Activated naive CD4-positive, alpha-beta T cell treated with anti-CD3 and anti-CD28 coated beads, Interleukin-2, amount 50 U/mL, for 24 hours (primary cell): ENCODE data around the gene JAML.

Experiments used
- H3K27ac Mint-ChIP-seq: one replicate; pipeline ENCODE4 v1.8.0; 2021; ENCODE audit warnings: mild to moderate bottlenecking, mixed read lengths
- H3K27me3 Mint-ChIP-seq: one replicate; pipeline ENCODE4 v1.8.0; 2021; ENCODE audit warnings: mixed read lengths
- H3K36me3 Mint-ChIP-seq: one replicate; pipeline ENCODE4 v1.8.0; 2021; ENCODE audit warnings: mixed read lengths
- H3K4me1 Mint-ChIP-seq: one replicate; pipeline ENCODE4 v1.8.0; 2021; ENCODE audit warnings: mixed read lengths
- H3K4me3 Mint-ChIP-seq: one replicate; pipeline ENCODE4 v1.8.0; 2021; ENCODE audit warnings: mild to moderate bottlenecking, mixed read lengths
- H3K9me3 Mint-ChIP-seq: one replicate; pipeline ENCODE4 v1.8.0; 2021; ENCODE audit warnings: mixed read lengths

JAML gene

DNA sequence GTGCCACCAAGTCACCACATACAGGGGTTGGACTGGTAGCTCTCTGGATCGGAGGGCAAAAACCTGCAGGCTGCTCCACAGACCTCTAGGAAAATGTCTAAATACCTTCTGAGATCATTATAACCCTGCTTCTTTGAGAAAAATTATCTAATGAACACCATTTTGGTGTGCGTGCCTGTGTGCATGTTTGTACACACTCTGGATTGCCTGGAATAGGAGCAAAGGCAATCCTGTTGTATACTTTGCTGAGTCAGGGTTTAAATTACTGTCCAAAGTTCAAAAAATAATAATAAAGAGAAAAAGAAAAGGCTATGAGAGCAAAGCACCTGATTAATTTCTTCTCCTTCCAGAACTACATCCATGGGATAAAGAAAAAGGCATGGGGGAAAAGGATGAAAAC, 11.0 kb downstream of the JAML start:
- Mint-ChIP-seq H3K4me3 (peak overlapping the region; percentile 86), H3K4me1 (peaks cover 81% of the 10 kb centered on the region), H3K36me3 (peaks cover 43% of the 10 kb centered on the region), H3K9me3 (no peaks in the 10 kb centered on the region), H3K27ac (peak overlapping the region; percentile 85), H3K27me3 (no peaks in the 10 kb centered on the region)

- Mint-ChIP-seq H3K9me3 (no peaks in the 10 kb centered on the region), H3K27me3 (no peaks in the 10 kb centered on the region), H3K27ac (peak overlapping the region; percentile 85), H3K4me1 (peaks cover 77% of the 10 kb centered on the region), H3K4me3 (peak overlapping the region; percentile 86), H3K36me3 (peaks cover 42% of the 10 kb centered on the region)
These were observed 11.6 kb downstream of the JAML start for GRCh38 chr11:118213201-118213600.

- peak overlapping the region; percentile 94 for H3K27ac Mint-ChIP-seq
- no peaks in the 10 kb centered on the region for H3K27me3 Mint-ChIP-seq
- peaks cover 77% of the 10 kb centered on the region for H3K4me1 Mint-ChIP-seq
- no peaks in the 10 kb centered on the region for H3K9me3 Mint-ChIP-seq
- peak overlapping the region; percentile 86 for H3K4me3 Mint-ChIP-seq
- H3K36me3 Mint-ChIP-seq = peaks cover 46% of the 10 kb centered on the region
These were observed 12.0 kb downstream of the JAML start for GRCh38 chr11:118212781-118213191.

- H3K36me3 Mint-ChIP-seq = peaks cover 48% of the 10 kb centered on the region
- peaks cover 74% of the 10 kb centered on the region for H3K4me1 Mint-ChIP-seq
- H3K4me3 Mint-ChIP-seq = peak overlapping the region; percentile 86
These were observed 12.6 kb downstream of the JAML start for GRCh38 chr11:118212131-118212725.

GRCh38 chr11:118211006-118211405, 13.8 kb downstream of the JAML start:
- Mint-ChIP-seq H3K9me3 (no peaks in the 10 kb centered on the region), H3K4me3 (peak overlapping the region; percentile 44), H3K36me3 (peaks cover 57% of the 10 kb centered on the region), H3K27me3 (no peaks in the 10 kb centered on the region), H3K27ac (no peak overlapping the region), H3K4me1 (peaks cover 63% of the 10 kb centered on the region)

More at GRCh38 chr11:118212131-118212725, 12.6 kb downstream of the JAML start:
- Mint-ChIP-seq H3K9me3 (no peaks in the 10 kb centered on the region), H3K27ac (peak overlapping the region; percentile 94), H3K27me3 (no peaks in the 10 kb centered on the region)

DNA sequence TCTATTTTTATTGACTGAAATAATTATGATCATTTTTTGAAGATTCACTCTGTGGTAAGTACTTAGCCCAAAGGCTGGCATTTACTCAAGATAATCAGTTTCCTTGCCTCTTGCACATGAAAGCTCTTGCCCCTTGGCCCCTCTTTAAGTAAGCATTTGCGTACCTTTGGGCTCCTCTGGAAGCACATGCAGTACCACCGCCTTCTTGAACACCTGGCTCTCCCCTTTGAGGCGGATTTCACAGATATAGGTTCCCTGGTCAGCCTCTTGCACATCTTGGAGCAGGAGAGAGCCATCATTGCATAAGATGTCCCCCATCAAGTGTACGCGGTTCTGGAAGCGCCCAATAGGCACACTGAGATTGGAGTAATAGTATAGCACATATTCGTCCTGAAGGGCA, 14.5 kb downstream of the JAML start:
- H3K4me3 Mint-ChIP-seq = no peak overlapping the region
- no peaks in the 10 kb centered on the region for H3K27me3 Mint-ChIP-seq
- H3K9me3 Mint-ChIP-seq = no peaks in the 10 kb centered on the region
- peak overlapping the region; percentile 46 for H3K27ac Mint-ChIP-seq
- peaks cover 57% of the 10 kb centered on the region for H3K4me1 Mint-ChIP-seq
- H3K36me3 Mint-ChIP-seq = peaks cover 64% of the 10 kb centered on the region

DNA sequence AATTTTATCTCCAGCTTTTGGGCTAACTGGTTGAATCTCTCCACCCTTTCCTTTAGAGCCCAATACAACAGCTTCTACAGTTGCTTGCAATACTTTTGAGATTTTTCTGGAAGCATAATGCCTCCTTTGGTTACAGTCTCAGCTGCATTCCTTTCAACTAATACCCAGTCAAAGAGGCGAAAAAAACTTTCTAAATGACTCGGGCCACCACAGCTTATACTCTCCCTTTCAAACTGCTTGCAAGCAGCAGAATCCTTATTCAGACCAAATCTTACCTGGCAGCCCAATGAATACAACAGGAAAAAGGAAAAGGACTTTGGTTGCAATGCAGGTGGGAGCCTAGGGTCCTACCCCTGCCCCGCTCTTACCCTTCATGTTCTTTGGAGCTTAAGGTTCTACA, 15.8 kb downstream of the JAML start:
- no peaks in the 10 kb centered on the region for H3K27me3 Mint-ChIP-seq
- H3K4me3 Mint-ChIP-seq = peak overlapping the region; percentile 39
- H3K9me3 Mint-ChIP-seq = no peaks in the 10 kb centered on the region
- no peak overlapping the region for H3K27ac Mint-ChIP-seq
- H3K36me3 Mint-ChIP-seq = peaks cover 62% of the 10 kb centered on the region
- H3K4me1 Mint-ChIP-seq = peaks cover 44% of the 10 kb centered on the region

DNA sequence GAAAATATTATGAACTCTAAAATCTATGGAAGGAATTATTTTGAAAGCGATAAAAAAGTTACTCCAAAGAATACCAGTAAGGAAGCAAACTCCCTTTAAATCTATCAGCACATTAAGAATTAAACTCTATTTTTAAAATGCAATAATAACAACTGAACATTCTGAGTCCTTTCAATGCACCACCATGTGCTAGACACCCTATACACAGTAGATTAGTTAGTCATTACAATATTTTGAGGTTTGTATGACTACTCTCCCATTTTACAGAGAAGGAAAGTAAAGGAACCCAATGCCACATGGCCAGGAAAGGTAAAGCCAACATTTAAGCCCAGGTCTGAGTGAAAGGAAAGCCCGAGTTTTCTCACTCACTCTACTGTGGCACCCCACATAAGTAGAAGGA, 17.7 kb downstream of the JAML start:
- Mint-ChIP-seq H3K4me1 (peaks cover 24% of the 10 kb centered on the region), H3K27me3 (no peaks in the 10 kb centered on the region), H3K36me3 (peaks cover 47% of the 10 kb centered on the region), H3K4me3 (peak overlapping the region; percentile 70), H3K27ac (peak overlapping the region; percentile 97), H3K9me3 (no peaks in the 10 kb centered on the region)

- H3K4me1 Mint-ChIP-seq = peaks cover 19% of the 10 kb centered on the region
These were observed 18.3 kb downstream of the JAML start for GRCh38 chr11:118206391-118207031.

DNA sequence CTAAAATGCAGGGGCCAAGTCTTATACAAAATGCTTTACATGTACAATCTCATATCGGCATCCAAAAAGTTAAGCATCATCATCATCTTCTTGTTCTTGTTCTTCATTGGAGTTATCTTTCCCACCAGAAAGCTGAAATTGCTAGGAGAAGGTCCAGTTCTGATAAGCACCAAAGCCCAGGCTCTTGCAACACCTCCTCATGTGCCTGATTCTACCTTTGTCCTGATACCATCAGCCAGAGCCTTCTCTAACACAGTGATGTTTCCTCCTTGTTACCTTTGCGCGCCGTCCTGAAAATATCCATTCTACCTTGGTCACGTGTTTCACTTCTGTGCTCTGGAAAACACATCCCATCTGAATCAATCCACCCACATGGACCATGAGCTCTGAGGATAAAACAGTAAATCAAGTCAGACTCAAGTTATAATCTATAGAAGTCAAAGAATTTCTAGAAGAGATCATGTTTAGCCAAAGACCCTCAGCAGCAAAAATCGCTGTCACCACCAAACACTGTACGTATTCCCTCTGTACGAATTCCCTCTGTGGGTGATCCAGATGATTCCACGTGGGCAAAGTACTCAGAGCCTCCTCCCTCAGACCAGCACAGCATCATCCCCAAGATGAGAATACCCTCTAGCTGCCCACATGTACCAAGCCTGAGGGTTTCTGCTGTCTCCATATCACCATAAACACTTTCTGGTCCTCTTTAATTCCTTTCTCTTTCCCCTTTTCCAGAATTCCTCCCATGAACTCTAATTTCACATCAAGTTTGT, 19.0 kb downstream of the JAML start:
- Mint-ChIP-seq H3K9me3 (no peaks in the 10 kb centered on the region), H3K4me1 (peaks cover 19% of the 10 kb centered on the region), H3K27ac (peak overlapping the region; percentile 97), H3K27me3 (no peaks in the 10 kb centered on the region), H3K36me3 (peaks cover 40% of the 10 kb centered on the region), H3K4me3 (peak overlapping the region; percentile 70)

More at GRCh38 chr11:118206391-118207031, 18.3 kb downstream of the JAML start:
- H3K9me3 Mint-ChIP-seq = no peaks in the 10 kb centered on the region
- peak overlapping the region; percentile 70 for H3K4me3 Mint-ChIP-seq
- peaks cover 42% of the 10 kb centered on the region for H3K36me3 Mint-ChIP-seq
- peak overlapping the region; percentile 97 for H3K27ac Mint-ChIP-seq
- H3K27me3 Mint-ChIP-seq = no peaks in the 10 kb centered on the region

- H3K9me3 Mint-ChIP-seq = no peaks in the 10 kb centered on the region
- peaks cover 26% of the 10 kb centered on the region for H3K36me3 Mint-ChIP-seq
- no peaks in the 10 kb centered on the region for H3K27me3 Mint-ChIP-seq
- H3K4me1 Mint-ChIP-seq = peaks cover 14% of the 10 kb centered on the region
- no peak overlapping the region for H3K27ac Mint-ChIP-seq
- H3K4me3 Mint-ChIP-seq = no peak overlapping the region
These were observed 22.0 kb downstream of the JAML start for GRCh38 chr11:118202599-118203422.

DNA sequence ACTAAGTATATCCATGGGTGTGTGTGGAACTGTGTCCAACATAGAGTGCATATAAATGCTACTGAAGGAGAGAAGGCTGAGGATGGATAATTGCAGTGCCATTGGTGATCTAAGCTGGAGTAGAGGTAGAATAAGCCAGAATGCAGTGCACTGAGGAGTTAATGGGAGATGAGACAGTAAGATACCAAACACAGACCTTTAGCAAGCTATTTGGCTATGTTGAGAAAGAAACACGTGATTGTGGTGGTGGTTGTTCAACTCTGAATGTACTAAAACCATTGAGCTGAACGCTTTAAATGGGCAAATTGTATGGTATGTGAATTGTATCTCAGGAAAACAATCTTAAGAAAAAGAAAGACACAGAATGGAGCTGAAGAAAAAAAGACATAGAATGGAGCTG, 22.8 kb downstream of the JAML start:
- H3K4me1 Mint-ChIP-seq = peaks cover 11% of the 10 kb centered on the region
- H3K9me3 Mint-ChIP-seq = no peaks in the 10 kb centered on the region
- H3K4me3 Mint-ChIP-seq = no peak overlapping the region
- H3K27me3 Mint-ChIP-seq = no peaks in the 10 kb centered on the region
- H3K36me3 Mint-ChIP-seq = peaks cover 23% of the 10 kb centered on the region
- no peak overlapping the region for H3K27ac Mint-ChIP-seq

DNA sequence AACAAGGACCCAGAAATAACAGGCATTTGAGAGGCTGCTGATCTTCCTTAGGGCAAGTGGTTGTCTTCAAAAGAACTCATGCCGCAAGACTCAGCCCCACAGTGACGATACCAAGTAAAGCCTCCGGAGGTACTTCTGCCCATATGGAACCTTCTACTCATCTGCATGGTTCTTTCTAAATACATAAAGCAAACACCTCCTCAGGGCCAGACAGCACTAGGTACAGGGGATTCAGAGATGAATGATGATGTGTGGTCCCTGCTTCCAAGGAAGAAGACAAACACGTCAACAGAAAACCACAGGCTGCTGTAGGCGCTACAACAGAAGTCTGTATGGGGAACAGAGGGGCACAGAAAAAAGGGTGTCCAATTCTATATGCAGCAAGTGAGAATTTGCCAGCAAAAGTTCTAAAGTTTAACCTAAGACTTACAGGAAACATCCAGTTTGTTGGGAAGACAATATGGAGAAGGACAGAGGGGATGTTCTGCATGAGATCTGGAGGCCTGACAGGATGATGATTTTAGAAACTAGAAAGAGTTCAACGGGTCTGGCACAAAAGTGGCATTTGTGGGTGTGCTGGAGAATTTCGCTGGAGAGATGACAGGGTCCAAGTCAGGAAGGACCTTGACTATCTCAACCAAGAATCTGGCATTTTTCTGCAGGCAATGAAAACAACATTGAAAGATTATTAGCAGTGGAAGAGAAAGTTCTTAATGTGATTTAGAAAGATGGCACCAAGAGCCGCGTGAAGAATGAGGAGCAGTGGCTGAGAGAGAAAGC, 23.7 kb downstream of the JAML start:
- peaks cover 17% of the 10 kb centered on the region for H3K36me3 Mint-ChIP-seq
- peaks cover 11% of the 10 kb centered on the region for H3K4me1 Mint-ChIP-seq
- H3K27ac Mint-ChIP-seq = no peak overlapping the region
- H3K4me3 Mint-ChIP-seq = no peak overlapping the region
- H3K9me3 Mint-ChIP-seq = no peaks in the 10 kb centered on the region
- no peaks in the 10 kb centered on the region for H3K27me3 Mint-ChIP-seq

GRCh38 chr11:118200497-118200896, 24.3 kb downstream of the JAML start:
- no peaks in the 10 kb centered on the region for H3K9me3 Mint-ChIP-seq
- no peak overlapping the region for H3K4me3 Mint-ChIP-seq
- H3K27me3 Mint-ChIP-seq = no peaks in the 10 kb centered on the region
- peaks cover 11% of the 10 kb centered on the region for H3K4me1 Mint-ChIP-seq
- H3K36me3 Mint-ChIP-seq = peaks cover 11% of the 10 kb centered on the region
- H3K27ac Mint-ChIP-seq = no peak overlapping the region

DNA sequence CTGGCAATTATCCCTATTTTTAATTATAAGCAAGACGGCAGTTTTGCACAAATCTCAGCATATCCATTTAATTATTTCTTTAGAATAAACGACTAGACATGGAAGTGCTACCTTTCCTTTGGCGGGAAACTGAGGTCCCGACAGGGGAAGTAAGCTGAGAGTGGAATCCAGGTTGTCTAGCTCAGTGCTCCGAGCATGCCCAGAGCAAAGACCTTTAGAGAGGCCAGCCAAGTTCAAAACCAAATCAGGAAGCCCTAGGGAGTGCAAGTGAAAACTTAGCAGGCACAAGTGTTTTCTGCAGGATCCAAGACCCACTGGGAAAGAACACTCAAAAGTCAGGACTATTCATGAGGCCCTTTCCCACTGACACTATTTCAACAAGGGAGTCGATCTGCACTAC, 25.7 kb downstream of the JAML start:
- Mint-ChIP-seq H3K36me3 (peaks cover 10% of the 10 kb centered on the region), H3K4me1 (peaks cover 11% of the 10 kb centered on the region), H3K9me3 (no peaks in the 10 kb centered on the region), H3K27me3 (no peaks in the 10 kb centered on the region), H3K4me3 (peak overlapping the region; percentile 20), H3K27ac (peak overlapping the region; percentile 93)
